ENCODE data around the gene TTLL12. TPM values are rescaled to one million over a fixed set of nuclear protein-coding genes. Genes with fewer than 3 reads are reported as not detected.
A peak's percentile ranks its signal among the peaks of the same experiment; 100 is the strongest.

Gene TTLL12
- total and polyA plus RNA-seq, 9 donors, result 10.9 to 22.4 (median 16.1) TPM

- DNase-seq, result no peak
- Histone ChIP-seq H3K4me3 (ENCODE audit: low read length) (no peak overlapping the region), H3K27ac (ENCODE audit: low read length) (no peak overlapping the region), H3K4me1 (ENCODE audit: control insufficient read depth, insufficient read depth, low read length) (peaks cover 9% of the 10 kb centered on the region), H3K9me3 (replicated peaks; ENCODE audit: control insufficient read depth, low read depth, low read length) (no peaks in the 10 kb centered on the region), H3K36me3 (ENCODE audit: control insufficient read depth, insufficient read depth, low read length) (no peaks in the 10 kb centered on the region), H3K27me3 (ENCODE audit: control insufficient read depth, insufficient read depth, low read length) (no peaks in the 10 kb centered on the region)
- WGBS (ENCODE audit: insufficient coverage), result 82% methylated on average over 10 of the region's 13 CpGs
These were observed 13.6 kb upstream of the TTLL12 start for GRCh38 chr22:43200555-43200954.

- 60% methylated on average over 17 of the region's 17 CpGs for WGBS (ENCODE audit: insufficient coverage)
These were observed 13.1 kb upstream of the TTLL12 start for GRCh38 chr22:43200031-43200430.

GRCh38 chr22:43199541-43199940 lies 12.6 kb upstream of the TTLL12 start:
- WGBS (ENCODE audit: insufficient coverage), result 86% methylated on average over 10 of the region's 11 CpGs

More at GRCh38 chr22:43200031-43200430, 13.1 kb upstream of the TTLL12 start:
- no peak overlapping the region for H3K4me3 ChIP-seq (ENCODE audit: low read length)
- peaks cover 9% of the 10 kb centered on the region for H3K4me1 ChIP-seq (ENCODE audit: control insufficient read depth, insufficient read depth, low read length)
- no peak for DNase-seq
- H3K27ac ChIP-seq (ENCODE audit: low read length), result no peak overlapping the region
- H3K36me3 ChIP-seq (ENCODE audit: control insufficient read depth, insufficient read depth, low read length), result no peaks in the 10 kb centered on the region
- H3K9me3 ChIP-seq (replicated peaks; ENCODE audit: control insufficient read depth, low read depth, low read length), result no peaks in the 10 kb centered on the region
- no peaks in the 10 kb centered on the region for H3K27me3 ChIP-seq (ENCODE audit: control insufficient read depth, insufficient read depth, low read length)

GRCh38 chr22:43198936-43199335 lies 12.0 kb upstream of the TTLL12 start:
- 71% methylated on average over 5 of the region's 9 CpGs for WGBS (ENCODE audit: insufficient coverage)
- Histone ChIP-seq H3K27ac (ENCODE audit: low read length) (no peak overlapping the region), H3K4me3 (ENCODE audit: low read length) (no peak overlapping the region), H3K36me3 (ENCODE audit: control insufficient read depth, insufficient read depth, low read length) (no peaks in the 10 kb centered on the region), H3K9me3 (replicated peaks; ENCODE audit: control insufficient read depth, low read depth, low read length) (no peaks in the 10 kb centered on the region), H3K4me1 (ENCODE audit: control insufficient read depth, insufficient read depth, low read length) (peaks cover 9% of the 10 kb centered on the region), H3K27me3 (ENCODE audit: control insufficient read depth, insufficient read depth, low read length) (no peaks in the 10 kb centered on the region)
- DNase-seq, result no peak

More at GRCh38 chr22:43199541-43199940, 12.6 kb upstream of the TTLL12 start:
- no peak for DNase-seq
- H3K9me3 ChIP-seq (replicated peaks; ENCODE audit: control insufficient read depth, low read depth, low read length), result no peaks in the 10 kb centered on the region
- no peaks in the 10 kb centered on the region for H3K27me3 ChIP-seq (ENCODE audit: control insufficient read depth, insufficient read depth, low read length)
- no peaks in the 10 kb centered on the region for H3K36me3 ChIP-seq (ENCODE audit: control insufficient read depth, insufficient read depth, low read length)
- no peak overlapping the region for H3K4me3 ChIP-seq (ENCODE audit: low read length)
- H3K4me1 ChIP-seq (ENCODE audit: control insufficient read depth, insufficient read depth, low read length), result peaks cover 9% of the 10 kb centered on the region
- no peak overlapping the region for H3K27ac ChIP-seq (ENCODE audit: low read length)

- Histone ChIP-seq H3K36me3 (ENCODE audit: control insufficient read depth, insufficient read depth, low read length) (no peaks in the 10 kb centered on the region), H3K27ac (ENCODE audit: low read length) (no peak overlapping the region), H3K4me1 (ENCODE audit: control insufficient read depth, insufficient read depth, low read length) (peaks cover 4% of the 10 kb centered on the region), H3K9me3 (replicated peaks; ENCODE audit: control insufficient read depth, low read depth, low read length) (no peaks in the 10 kb centered on the region), H3K27me3 (ENCODE audit: control insufficient read depth, insufficient read depth, low read length) (no peaks in the 10 kb centered on the region), H3K4me3 (ENCODE audit: low read length) (no peak overlapping the region)
- no peak for DNase-seq
- whole genome bisulfite sequencing (ENCODE audit: insufficient coverage), result 100% methylated on average over 2 of the region's 5 CpGs
These were observed 11.2 kb upstream of the TTLL12 start for GRCh38 chr22:43198126-43198525.

- 58% methylated on average over 12 of the region's 22 CpGs for WGBS (ENCODE audit: insufficient coverage)
- no peaks in the 10 kb centered on the region for H3K9me3 ChIP-seq (replicated peaks; ENCODE audit: control insufficient read depth, low read depth, low read length)
These were observed 10.5 kb upstream of the TTLL12 start for GRCh38 chr22:43197271-43197941.

GRCh38 chr22:43191831-43192230 lies 4.9 kb upstream of the TTLL12 start:
- DNase-seq, result no peak
- Histone ChIP-seq H3K27ac (ENCODE audit: low read length) (no peak overlapping the region), H3K4me3 (ENCODE audit: low read length) (no peak overlapping the region), H3K4me1 (ENCODE audit: control insufficient read depth, insufficient read depth, low read length) (peaks cover 2% of the 10 kb centered on the region), H3K9me3 (replicated peaks; ENCODE audit: control insufficient read depth, low read depth, low read length) (no peaks in the 10 kb centered on the region), H3K36me3 (ENCODE audit: control insufficient read depth, insufficient read depth, low read length) (no peaks in the 10 kb centered on the region), H3K27me3 (ENCODE audit: control insufficient read depth, insufficient read depth, low read length) (peaks cover 11% of the 10 kb centered on the region)

More at GRCh38 chr22:43197271-43197941, 10.5 kb upstream of the TTLL12 start:
- Histone ChIP-seq H3K27ac (ENCODE audit: low read length) (no peak overlapping the region), H3K36me3 (ENCODE audit: control insufficient read depth, insufficient read depth, low read length) (no peaks in the 10 kb centered on the region), H3K4me1 (ENCODE audit: control insufficient read depth, insufficient read depth, low read length) (no peaks in the 10 kb centered on the region), H3K4me3 (ENCODE audit: low read length) (no peak overlapping the region), H3K27me3 (ENCODE audit: control insufficient read depth, insufficient read depth, low read length) (peaks cover 2% of the 10 kb centered on the region)
- no peak for DNase-seq

GRCh38 chr22:43188829-43189545 lies 2.1 kb upstream of the TTLL12 start:
- WGBS (ENCODE audit: insufficient coverage), result 100% methylated on average over 3 of the region's 5 CpGs
- no peaks in the 10 kb centered on the region for H3K9me3 ChIP-seq (replicated peaks; ENCODE audit: control insufficient read depth, low read depth, low read length)
- H3K36me3 ChIP-seq (ENCODE audit: control insufficient read depth, insufficient read depth, low read length), result no peaks in the 10 kb centered on the region
- no peak for DNase-seq
- no peak overlapping the region for H3K27ac ChIP-seq (ENCODE audit: low read length)
- H3K27me3 ChIP-seq (ENCODE audit: control insufficient read depth, insufficient read depth, low read length), result peaks cover 11% of the 10 kb centered on the region
- H3K4me1 ChIP-seq (ENCODE audit: control insufficient read depth, insufficient read depth, low read length), result peaks cover 21% of the 10 kb centered on the region
- H3K4me3 ChIP-seq (ENCODE audit: low read length), result no peak overlapping the region

- Histone ChIP-seq H3K4me1 (ENCODE audit: control insufficient read depth, insufficient read depth, low read length) (peaks cover 21% of the 10 kb centered on the region), H3K36me3 (ENCODE audit: control insufficient read depth, insufficient read depth, low read length) (peaks cover 10% of the 10 kb centered on the region), H3K9me3 (replicated peaks; ENCODE audit: control insufficient read depth, low read depth, low read length) (no peaks in the 10 kb centered on the region), H3K27ac (ENCODE audit: low read length) (peak overlapping the region; percentile 94), H3K27me3 (ENCODE audit: control insufficient read depth, insufficient read depth, low read length) (peaks cover 9% of the 10 kb centered on the region), H3K4me3 (ENCODE audit: low read length) (peak overlapping the region; percentile 59)
- 1% methylated on average over 45 of the region's 86 CpGs for WGBS (ENCODE audit: insufficient coverage)
- peak; percentile 98 for DNase-seq
These were observed 501 bp upstream of the TTLL12 start for GRCh38 chr22:43187171-43188099.

GRCh38 chr22:43185860-43186261 lies 1.1 kb downstream of the TTLL12 start:
- peaks cover 21% of the 10 kb centered on the region for H3K4me1 ChIP-seq (ENCODE audit: control insufficient read depth, insufficient read depth, low read length)
- peaks cover 22% of the 10 kb centered on the region for H3K36me3 ChIP-seq (ENCODE audit: control insufficient read depth, insufficient read depth, low read length)
- 18% methylated on average over 7 of the region's 12 CpGs for WGBS (ENCODE audit: insufficient coverage)
- H3K4me3 ChIP-seq (ENCODE audit: low read length), result peak overlapping the region; percentile 63
- H3K27me3 ChIP-seq (ENCODE audit: control insufficient read depth, insufficient read depth, low read length), result peaks cover 4% of the 10 kb centered on the region
- H3K27ac ChIP-seq (ENCODE audit: low read length), result no peak overlapping the region
- no peaks in the 10 kb centered on the region for H3K9me3 ChIP-seq (replicated peaks; ENCODE audit: control insufficient read depth, low read depth, low read length)
- peak; percentile 69 for DNase-seq
